Muscle layer of colon (tissue), 2 donors: Measurements from ENCODE around the gene TENT4B.

Experiments used
- H3K27ac ChIP-seq: one replicate; pipeline ENCODE4 v1.7.0; 2013; ENCODE audit warnings: low read depth, mild to moderate bottlenecking, low read length, moderate library complexity
- H3K27me3 ChIP-seq, 2 donors: one replicate each; pipeline ENCODE4 v1.7.0; 2013; ENCODE audit warnings: low read length in 2 of 2, mild to moderate bottlenecking in 2 of 2; ENCODE audit not compliant: insufficient read depth in 2 of 2, control insufficient read depth in 1 of 2
- H3K36me3 ChIP-seq: one replicate; pipeline ENCODE4 v1.7.0; 2013; ENCODE audit warnings: mild to moderate bottlenecking, low read length; ENCODE audit not compliant: insufficient read depth
- H3K4me1 ChIP-seq: one replicate; pipeline ENCODE4 v1.7.0; 2013; ENCODE audit warnings: mild to moderate bottlenecking, low read length; ENCODE audit not compliant: insufficient read depth
- H3K4me3 ChIP-seq, 2 donors: one replicate each; pipeline ENCODE4 v1.7.0; 2013; ENCODE audit warnings: low read length in 2 of 2, low read depth in 1 of 2, mild to moderate bottlenecking in 1 of 2, moderate library complexity in 1 of 2
- H3K9ac ChIP-seq: one replicate; pipeline ENCODE4 v1.7.0; 2013; ENCODE audit warnings: low read length
- H3K9me3 ChIP-seq: one replicate; pipeline ENCODE4 v1.7.0; 2013; ENCODE audit warnings: mild to moderate bottlenecking, low read length
- donor health status: abdominal sarcoma.
- donor health status: Adenocarcinoma of cecum.

TENT4B gene

DNA sequence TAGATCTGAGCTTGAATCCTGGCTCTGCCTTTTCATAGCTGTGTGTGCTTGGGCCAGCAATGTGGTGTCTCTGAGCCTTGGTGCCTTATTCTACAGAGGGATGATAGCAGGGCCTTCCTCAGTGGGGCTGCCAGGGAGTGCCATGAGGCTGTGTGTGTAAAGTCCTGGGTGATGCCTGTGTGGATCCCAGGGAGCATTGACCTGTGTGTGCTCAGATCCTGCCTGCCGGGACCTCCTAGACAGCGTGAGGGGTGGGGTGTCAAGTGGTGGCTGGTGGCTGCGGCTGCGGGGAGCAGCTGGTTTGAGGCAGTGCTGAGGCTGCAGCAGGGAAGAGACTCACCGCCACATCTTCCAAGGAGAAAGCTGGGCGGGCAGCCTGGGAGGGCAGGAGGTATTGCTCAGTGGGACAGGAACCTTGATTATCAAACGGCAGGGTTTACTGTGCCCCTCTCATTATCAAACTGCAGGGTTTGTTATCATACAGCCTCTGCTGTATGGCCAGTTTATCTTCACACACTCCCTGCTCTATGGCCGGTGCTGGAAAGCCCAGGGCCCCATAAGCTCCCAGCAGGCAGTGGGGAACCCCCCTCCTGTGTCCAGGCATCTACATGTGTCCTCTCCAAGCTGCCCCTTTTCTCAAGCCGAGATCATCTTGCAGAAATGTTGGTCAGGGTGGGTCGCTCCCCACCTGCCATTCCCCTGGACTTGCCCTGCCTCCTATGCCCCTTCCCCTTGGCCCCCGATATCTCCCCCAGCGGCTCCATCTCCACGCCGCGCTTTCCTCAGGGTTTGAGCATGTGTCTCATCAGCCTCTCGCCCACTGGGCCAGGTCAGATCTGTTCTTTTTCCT, 110.2 kb downstream of the TENT4B start:
- no peaks in the 10 kb centered on the region for H3K27me3 ChIP-seq
- H3K9me3 ChIP-seq: no peaks in the 10 kb centered on the region
- no peak overlapping the region for H3K9ac ChIP-seq
- no peaks in the 10 kb centered on the region for H3K36me3 ChIP-seq
- no peaks in the 10 kb centered on the region for H3K4me1 ChIP-seq
- no peak overlapping the region for H3K27ac ChIP-seq
- no peak overlapping the region for H3K4me3 ChIP-seq

- H3K9me3 ChIP-seq: no peaks in the 10 kb centered on the region
Observed at GRCh38 chr16:50263940-50264929, 111.1 kb downstream of the TENT4B start.

DNA sequence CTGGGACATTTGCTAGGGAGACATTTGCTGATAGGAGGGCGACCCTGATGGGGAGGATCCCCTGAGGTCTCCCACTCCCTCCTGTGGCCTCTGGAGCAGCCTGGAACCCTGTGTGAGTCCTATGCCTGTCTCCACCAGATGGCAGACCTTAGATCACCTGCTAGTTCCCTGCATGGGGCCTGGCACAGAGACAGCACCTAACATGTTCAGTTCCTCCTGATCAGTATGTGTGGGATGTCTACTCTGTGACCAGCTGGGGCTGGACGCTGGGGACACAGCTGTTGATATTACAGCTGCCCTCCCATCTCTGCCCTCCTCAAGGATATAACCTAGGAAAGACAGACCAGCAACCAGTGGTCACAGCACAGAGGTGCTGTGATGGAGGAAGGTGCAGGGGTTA, 112.2 kb downstream of the TENT4B start:
- no peaks in the 10 kb centered on the region for H3K36me3 ChIP-seq
- no peak overlapping the region for H3K27ac ChIP-seq
- no peak overlapping the region for H3K9ac ChIP-seq
- no peaks in the 10 kb centered on the region for H3K4me1 ChIP-seq
- H3K27me3 ChIP-seq: no peaks in the 10 kb centered on the region
- no peaks in the 10 kb centered on the region for H3K9me3 ChIP-seq
- H3K4me3 ChIP-seq: no peak overlapping the region

More at GRCh38 chr16:50263940-50264929, 111.1 kb downstream of the TENT4B start:
- Histone ChIP-seq H3K36me3 (no peaks in the 10 kb centered on the region), H3K27ac (no peak overlapping the region), H3K27me3 (no peaks in the 10 kb centered on the region), H3K4me3 (no peak overlapping the region), H3K9ac (no peak overlapping the region), H3K4me1 (no peaks in the 10 kb centered on the region)

- Histone ChIP-seq H3K27me3 (no peaks in the 10 kb centered on the region), H3K36me3 (no peaks in the 10 kb centered on the region), H3K9ac (no peak overlapping the region), H3K4me3 (no peak overlapping the region), H3K9me3 (no peaks in the 10 kb centered on the region), H3K27ac (no peak overlapping the region), H3K4me1 (no peaks in the 10 kb centered on the region)
Observed at GRCh38 chr16:50265716-50266336, 112.7 kb downstream of the TENT4B start.

- no peaks in the 10 kb centered on the region for H3K9me3 ChIP-seq
- no peak within 1 kb of the TSS for H3K4me3 ChIP-seq
- H3K4me1 ChIP-seq: no peaks in the 10 kb centered on the region
- H3K36me3 ChIP-seq: no peaks in the 10 kb centered on the region
- H3K27ac ChIP-seq: no peak within 1 kb of the TSS
- no peaks in the 10 kb centered on the region for H3K27me3 ChIP-seq
- H3K9ac ChIP-seq: no peak within 1 kb of the TSS
Observed at GRCh38 chr16:50266337-50267091, 113.4 kb downstream of the TENT4B start, which contains the start of gene ADCY7. Gene ADCY7, plus strand, starts transcription at chr16:50266551. Its CDS starts 21,629 bp downstream, at chr16:50288180.

- H3K4me1 ChIP-seq: no peaks in the 10 kb centered on the region
- H3K27me3 ChIP-seq: no peaks in the 10 kb centered on the region
- H3K9me3 ChIP-seq: no peaks in the 10 kb centered on the region
- no peaks in the 10 kb centered on the region for H3K36me3 ChIP-seq
- no peak overlapping the region for H3K4me3 ChIP-seq
- H3K9ac ChIP-seq: no peak overlapping the region
- H3K27ac ChIP-seq: no peak overlapping the region
Observed at GRCh38 chr16:50267151-50267631, 114.1 kb downstream of the TENT4B start.

DNA sequence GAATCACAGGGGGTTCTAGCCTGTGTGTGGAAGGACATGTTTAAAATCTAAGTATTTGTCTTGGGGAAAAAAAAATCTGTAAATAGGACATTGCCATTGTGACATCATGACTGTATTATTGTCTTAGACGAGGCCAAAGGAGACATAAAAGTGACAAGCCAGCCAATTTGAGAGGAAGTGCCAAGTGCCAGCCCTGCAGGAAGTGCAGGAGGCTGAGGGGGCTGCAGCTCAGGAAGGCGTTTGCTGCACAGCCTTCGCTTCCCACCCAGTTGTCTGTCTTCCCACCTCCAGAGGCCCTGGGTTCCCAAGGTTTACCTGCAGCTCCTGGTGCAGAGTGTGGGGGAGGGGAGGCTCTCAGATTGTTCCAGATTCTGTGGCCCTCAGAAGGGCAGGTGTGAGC, 114.5 kb downstream of the TENT4B start:
- Histone ChIP-seq H3K27ac (no peak overlapping the region), H3K36me3 (no peaks in the 10 kb centered on the region), H3K4me3 (no peak overlapping the region), H3K4me1 (no peaks in the 10 kb centered on the region), H3K9ac (no peak overlapping the region), H3K27me3 (no peaks in the 10 kb centered on the region), H3K9me3 (no peaks in the 10 kb centered on the region)

GRCh38 chr16:50268352-50268751, 115.2 kb downstream of the TENT4B start:
- Histone ChIP-seq H3K9me3 (no peaks in the 10 kb centered on the region), H3K4me3 (no peak overlapping the region), H3K27me3 (no peaks in the 10 kb centered on the region), H3K9ac (no peak overlapping the region), H3K36me3 (no peaks in the 10 kb centered on the region), H3K4me1 (no peaks in the 10 kb centered on the region), H3K27ac (no peak overlapping the region)

- Histone ChIP-seq H3K4me3 (no peak overlapping the region), H3K9ac (no peak overlapping the region), H3K27ac (no peak overlapping the region)
Observed at GRCh38 chr16:50269061-50269705, 116.1 kb downstream of the TENT4B start.

GRCh38 chr16:50269769-50270509, 116.8 kb downstream of the TENT4B start:
- Histone ChIP-seq H3K27ac (no peak overlapping the region), H3K27me3 (no peaks in the 10 kb centered on the region), H3K9me3 (no peaks in the 10 kb centered on the region), H3K36me3 (no peaks in the 10 kb centered on the region), H3K9ac (no peak overlapping the region), H3K4me1 (no peaks in the 10 kb centered on the region), H3K4me3 (no peak overlapping the region)

More at GRCh38 chr16:50269061-50269705, 116.1 kb downstream of the TENT4B start:
- H3K27me3 ChIP-seq: no peaks in the 10 kb centered on the region
- H3K36me3 ChIP-seq: no peaks in the 10 kb centered on the region
- no peaks in the 10 kb centered on the region for H3K4me1 ChIP-seq
- H3K9me3 ChIP-seq: no peaks in the 10 kb centered on the region
